Karpas-422 (cell line): Measurements from ENCODE around the gene DPH2. TPM values are rescaled to one million over a fixed set of nuclear protein-coding genes. Genes with fewer than 3 reads are reported as not detected.

Experiments used
- DNase-seq: peaks from one replicate; pipeline ENCODE4 v3.0.0-alpha.2; 2015
- H2AFZ ChIP-seq: fragments of 200-600 bp; sonication (generic); 2 replicates; pipeline ENCODE4 v1.6.1; 2014; ENCODE audit warnings: antibody characterized with exemption, low read length, mixed read lengths
- H3K27ac ChIP-seq: fragments of 200-600 bp; sonication (generic); 2 replicates; pipeline ENCODE4 v1.5.1; 2014; ENCODE audit warnings: mild to moderate bottlenecking, low read length, moderate library complexity
- H3K27me3 ChIP-seq: fragments of 200-600 bp; sonication (generic); 2 replicates; pipeline ENCODE4 v1.6.1; 2014; ENCODE audit warnings: low read length, mixed read lengths
- H3K36me3 ChIP-seq: fragments of 200-600 bp; sonication (generic); 2 replicates; pipeline ENCODE4 v1.6.1; 2014; ENCODE audit warnings: low read length, mixed read lengths; ENCODE audit not compliant: insufficient read depth
- H3K4me1 ChIP-seq: fragments of 200-600 bp; sonication (generic); 2 replicates; pipeline ENCODE4 v1.6.1; 2014; ENCODE audit warnings: mild to moderate bottlenecking, low read length, mixed read lengths
- H3K4me2 ChIP-seq: fragments of 200-600 bp; sonication (generic); 2 replicates; pipeline ENCODE4 v1.6.1; 2014; ENCODE audit warnings: low read length, low read depth, mild to moderate bottlenecking; ENCODE audit not compliant: poor library complexity, severe bottlenecking
- H3K4me3 ChIP-seq: fragments of 200-600 bp; sonication (generic); 2 replicates; pipeline ENCODE4 v1.5.1; 2014; ENCODE audit warnings: mild to moderate bottlenecking, antibody characterized with exemption, low read length, mixed read lengths
- H3K79me2 ChIP-seq: fragments of 200-600 bp; sonication (generic); 2 replicates; pipeline ENCODE4 v1.6.1; 2014; ENCODE audit warnings: mild to moderate bottlenecking, low read length, mixed read lengths
- H3K9ac ChIP-seq: fragments of 200-600 bp; sonication (generic); 2 replicates; pipeline ENCODE4 v1.6.0; 2014; ENCODE audit warnings: low read length
- H3K9me2 ChIP-seq: fragments of 200-600 bp; sonication (generic), shearing (Covaris generic); replicated peaks from 2 replicates; pipeline ENCODE4 v1.6.0; 2014; ENCODE audit warnings: mild to moderate bottlenecking, low read length, moderate library complexity; ENCODE audit not compliant: insufficient read depth
- H3K9me3 ChIP-seq: fragments of 300-700, 200-600 bp; sonication (generic); 2 replicates; pipeline ENCODE4 v1.6.1; 2014; ENCODE audit warnings: low read length, mixed read lengths
- H4K20me1 ChIP-seq: fragments of 200-600 bp; sonication (generic); 2 replicates; pipeline ENCODE4 v1.6.1; 2014; ENCODE audit warnings: mild to moderate bottlenecking, antibody characterized with exemption, low read length, low read depth; ENCODE audit not compliant: insufficient read depth
- total RNA-seq: library from RNA; depleted of rRNA; stranded (reverse); fragments of >200 nt; shearing (Covaris generic); gene quantifications from 2 replicates; pipeline ENCODE4 v1.2.3, GENCODE V29; 2014; ENCODE audit warnings: low replicate concordance; rRNA removed

DPH2 gene
- total RNA-seq, 1 experiment from 2014 or later, result 42.2 TPM

DNA sequence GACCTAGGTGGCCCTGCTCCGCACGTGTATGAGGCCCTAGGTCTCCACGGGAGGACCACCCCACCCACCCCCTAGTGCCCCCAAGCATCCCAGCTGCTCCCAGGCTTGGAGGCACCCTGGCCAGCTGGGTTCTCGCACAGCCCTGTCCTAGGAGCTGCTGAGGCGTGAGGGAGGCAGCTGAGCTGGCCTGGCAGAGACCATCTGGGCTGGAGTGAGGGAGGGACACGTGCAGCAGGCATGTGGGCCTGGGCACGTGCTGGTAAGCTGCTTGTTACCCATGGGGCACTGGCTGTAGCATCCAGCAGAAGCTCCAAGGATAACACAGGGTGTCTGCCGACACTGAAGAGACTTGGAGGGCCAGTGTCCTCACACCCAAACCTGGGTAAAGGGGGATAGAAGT is 51.3 kb downstream of the DPH2 start:
- DNase-seq, result no peak
- H3K4me1 ChIP-seq, result peaks cover 32% of the 10 kb centered on the region
- no peak overlapping the region for H3K4me2 ChIP-seq
- H3K79me2 ChIP-seq, result no peaks in the 10 kb centered on the region
- no peaks in the 10 kb centered on the region for H3K27me3 ChIP-seq
- H2AFZ ChIP-seq, result no peak overlapping the region
- H3K9me2 ChIP-seq, result no peaks in the 10 kb centered on the region
- H3K9ac ChIP-seq, result no peak overlapping the region
- no peak overlapping the region for H3K27ac ChIP-seq
- H3K4me3 ChIP-seq, result no peak overlapping the region
- H4K20me1 ChIP-seq, result no peaks in the 10 kb centered on the region
- no peaks in the 10 kb centered on the region for H3K36me3 ChIP-seq
- H3K9me3 ChIP-seq, result no peaks in the 10 kb centered on the region

- Histone ChIP-seq H3K9ac (no peak overlapping the region), H3K27ac (no peak overlapping the region), H3K27me3 (no peaks in the 10 kb centered on the region)
Measured at GRCh38 chr1:44021581-44022321, 51.9 kb downstream of the DPH2 start.

More at GRCh38 chr1:44021581-44022321, 51.9 kb downstream of the DPH2 start:
- Histone ChIP-seq H2AFZ (no peak overlapping the region), H3K36me3 (no peaks in the 10 kb centered on the region), H3K79me2 (no peaks in the 10 kb centered on the region), H3K4me2 (no peak overlapping the region), H3K4me3 (no peak overlapping the region), H3K4me1 (peaks cover 38% of the 10 kb centered on the region), H3K9me2 (no peaks in the 10 kb centered on the region), H3K9me3 (no peaks in the 10 kb centered on the region), H4K20me1 (no peaks in the 10 kb centered on the region)
- DNase-seq, result no peak

Other genes starting within 250 kb of the DPH2 start
- gene ARTN, start 36.2 kb upstream of the DPH2 start, total RNA-seq, result 1.0 TPM in 1 of 2 replicates, not detected in the other
- gene IPO13, start 23.1 kb upstream of the DPH2 start, total RNA-seq, result 19.8 and 23.3 TPM in 2 replicates
- 386 and 447 TPM in 2 replicates for gene ATP6V0B, start 5.0 kb downstream of the DPH2 start, total RNA-seq
- gene B4GALT2, start 9.2 kb downstream of the DPH2 start, total RNA-seq, result 42.9 and 68.7 TPM in 2 replicates
- gene CCDC24, start 21.6 kb downstream of the DPH2 start, total RNA-seq, result 28.1 and 34.7 TPM in 2 replicates
- 7.0 and 7.9 TPM in 2 replicates for gene SLC6A9, start 61.5 kb downstream of the DPH2 start, total RNA-seq
- gene KLF17, start 148.8 kb downstream of the DPH2 start, total RNA-seq, result not detected in 2 replicates
- not detected in 2 replicates for gene KLF18, start 171.6 kb downstream of the DPH2 start, total RNA-seq
- gene DMAP1, start 243.5 kb downstream of the DPH2 start, total RNA-seq, result 16.6 and 40.4 TPM in 2 replicates